Left ventricle myocardium inferior (tissue), 1 donor: Measurements from ENCODE around the gene ASB18. TPM values are rescaled to one million over a fixed set of nuclear protein-coding genes. Genes with fewer than 3 reads are reported as not detected.

Source experiments
- DNase-seq: peaks from one replicate; pipeline ENCODE4 v3.0.0-alpha.2; 2020
- H3K27ac ChIP-seq: fragments of 200-600 bp; replicated peaks from 2 replicates; pipeline ENCODE4 v1.8.0; 2021
- H3K27me3 ChIP-seq: fragments of 200-600 bp; 2 replicates; pipeline ENCODE4 v1.8.0; 2021; ENCODE audit warnings: low read depth
- H3K36me3 ChIP-seq: fragments of 200-600 bp; 2 replicates; pipeline ENCODE4 v1.8.0; 2021
- H3K4me1 ChIP-seq: fragments of 200-600 bp; 2 replicates; pipeline ENCODE4 v1.8.0; 2021
- H3K4me3 ChIP-seq: fragments of 200-600 bp; 2 replicates; pipeline ENCODE4 v1.8.0; 2021; ENCODE audit warnings: mild to moderate bottlenecking, moderate library complexity
- H3K9me3 ChIP-seq: fragments of 200-600 bp; replicated peaks from 2 replicates; pipeline ENCODE4 v1.8.0; 2021
- intact Hi-C: fragments of 100-400 bp; cut with micrococcal nuclease; formaldehyde crosslinking; loops from one replicate; pipeline ENCODE4 v1.11.0; 2022
- total RNA-seq: library from RNA; stranded (reverse); fragmentation: NEBNext Ultra II Directional; extraction: Animal tissue kit (Norgen Biotek cat#: 25700); gene quantifications from one replicate; pipeline ENCODE4 v1.2.1, GENCODE V29; 2021
- TF ChIP-seq, protein P1 (sequence below): fragments of 200-600 bp; IDR thresholded peaks from 2 replicates; pipeline ENCODE4 v1.8.0; 2021; ENCODE audit warnings: antibody characterized with exemption, mild to moderate bottlenecking, borderline replicate concordance
- donor health status: DM: no; HTN: yes; CAD: no; lungs with severe emphysema.

Gene ASB18
- total RNA-seq, 1 donor from 2014 or later: 11.3 TPM

DNA sequence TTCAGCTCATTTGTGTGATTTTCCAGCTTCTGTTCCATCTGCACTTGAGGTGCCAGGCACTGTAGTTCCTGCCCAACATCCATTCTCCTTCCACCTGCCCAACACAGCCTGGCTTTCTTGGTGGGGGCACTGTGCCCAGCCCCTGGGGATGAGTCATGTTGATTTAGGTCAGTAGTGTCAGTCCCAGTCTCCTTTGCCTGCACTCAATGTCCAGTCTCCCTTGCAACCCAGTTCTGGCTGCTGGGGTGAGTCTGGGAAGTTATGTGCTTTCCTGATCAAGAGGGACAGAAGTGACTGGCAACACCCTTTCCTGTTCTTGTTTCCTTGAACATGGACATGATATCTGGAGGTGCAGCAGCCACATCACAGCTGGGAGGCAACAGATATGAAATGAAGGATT is 1.5 kb upstream of the ASB18 start:
- peaks cover 28% of the 10 kb centered on the region for H3K27me3 ChIP-seq
- peaks cover 7% of the 10 kb centered on the region for H3K9me3 ChIP-seq
- DNase-seq: no peak
- intact Hi-C loops: no loop called here
- no peaks in the 10 kb centered on the region for H3K36me3 ChIP-seq
- TF ChIP-seq, protein P1, sequence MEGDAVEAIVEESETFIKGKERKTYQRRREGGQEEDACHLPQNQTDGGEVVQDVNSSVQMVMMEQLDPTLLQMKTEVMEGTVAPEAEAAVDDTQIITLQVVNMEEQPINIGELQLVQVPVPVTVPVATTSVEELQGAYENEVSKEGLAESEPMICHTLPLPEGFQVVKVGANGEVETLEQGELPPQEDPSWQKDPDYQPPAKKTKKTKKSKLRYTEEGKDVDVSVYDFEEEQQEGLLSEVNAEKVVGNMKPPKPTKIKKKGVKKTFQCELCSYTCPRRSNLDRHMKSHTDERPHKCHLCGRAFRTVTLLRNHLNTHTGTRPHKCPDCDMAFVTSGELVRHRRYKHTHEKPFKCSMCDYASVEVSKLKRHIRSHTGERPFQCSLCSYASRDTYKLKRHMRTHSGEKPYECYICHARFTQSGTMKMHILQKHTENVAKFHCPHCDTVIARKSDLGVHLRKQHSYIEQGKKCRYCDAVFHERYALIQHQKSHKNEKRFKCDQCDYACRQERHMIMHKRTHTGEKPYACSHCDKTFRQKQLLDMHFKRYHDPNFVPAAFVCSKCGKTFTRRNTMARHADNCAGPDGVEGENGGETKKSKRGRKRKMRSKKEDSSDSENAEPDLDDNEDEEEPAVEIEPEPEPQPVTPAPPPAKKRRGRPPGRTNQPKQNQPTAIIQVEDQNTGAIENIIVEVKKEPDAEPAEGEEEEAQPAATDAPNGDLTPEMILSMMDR: no peak
- no peak overlapping the region for H3K4me3 ChIP-seq
- peaks cover 13% of the 10 kb centered on the region for H3K4me1 ChIP-seq
- H3K27ac ChIP-seq: no peak overlapping the region

DNA sequence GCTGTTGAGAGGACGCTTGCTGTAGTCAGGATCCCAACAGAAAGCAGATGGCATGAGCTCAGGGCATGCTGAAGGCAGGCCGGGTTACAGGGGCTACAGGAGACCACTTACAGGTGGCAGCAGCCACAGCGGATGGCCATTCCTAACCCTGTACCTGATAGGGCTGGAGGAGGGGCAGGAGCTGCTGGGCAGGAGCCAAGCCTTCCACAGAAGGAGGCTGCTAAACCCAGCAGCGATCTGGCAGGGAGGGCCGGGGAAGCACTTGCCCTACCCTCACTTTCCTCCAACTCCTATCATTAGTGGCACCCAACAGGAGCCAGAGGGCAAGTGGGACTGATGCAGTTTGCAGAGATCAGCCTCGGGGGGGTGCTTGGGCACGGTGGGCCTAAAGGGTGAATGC is 2.0 kb downstream of the ASB18 start:
- intact Hi-C loops: no loop called here
- H3K27ac ChIP-seq: peak overlapping the region; percentile 80
- TF ChIP-seq, protein P1: no peak
- peak; percentile 58 for DNase-seq
- no peaks in the 10 kb centered on the region for H3K9me3 ChIP-seq
- H3K4me3 ChIP-seq: peak overlapping the region; percentile 67
- H3K4me1 ChIP-seq: peaks cover 38% of the 10 kb centered on the region
- peaks cover 30% of the 10 kb centered on the region for H3K27me3 ChIP-seq
- no peaks in the 10 kb centered on the region for H3K36me3 ChIP-seq

DNA sequence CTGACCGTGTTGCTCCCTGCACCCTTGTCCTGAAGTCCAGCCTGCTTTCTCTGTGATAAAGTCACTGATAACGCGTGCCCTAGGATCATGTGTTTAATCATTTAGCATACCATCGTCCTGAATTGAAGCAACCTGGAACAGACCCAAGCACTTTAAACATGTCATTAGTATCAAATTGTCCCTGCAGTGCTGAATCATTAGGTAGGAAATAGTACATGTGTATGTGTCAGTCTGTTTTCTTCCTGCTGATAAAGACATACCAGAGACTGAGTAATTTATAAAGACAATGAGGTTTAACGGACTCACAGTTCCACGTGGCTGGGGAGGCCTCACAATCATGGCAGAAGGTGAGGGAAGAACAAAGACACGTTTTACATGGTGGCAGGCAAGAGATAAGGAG is 2.8 kb downstream of the ASB18 start:
- intact Hi-C loops: no loop called here

DNA sequence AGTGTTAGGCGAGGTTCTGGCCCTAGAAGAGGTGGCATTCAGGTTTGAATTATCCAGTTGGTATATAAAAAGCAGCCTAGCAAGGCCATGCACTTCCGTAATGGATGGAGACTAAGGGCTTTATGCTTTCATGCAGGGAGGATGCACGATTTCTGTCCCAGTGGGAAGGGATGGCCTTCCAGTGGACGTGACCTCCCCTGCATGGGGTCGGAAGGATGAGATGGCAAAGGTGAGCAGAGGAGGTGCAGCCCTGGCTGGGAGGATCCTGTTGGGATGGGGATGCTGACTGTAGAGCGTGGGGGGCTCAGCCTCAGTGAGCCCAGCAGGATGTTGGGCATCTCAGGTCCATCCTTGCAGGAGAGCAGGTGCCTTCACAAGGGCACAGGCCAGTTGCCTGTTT is 4.8 kb downstream of the ASB18 start:
- H3K9me3 ChIP-seq: no peaks in the 10 kb centered on the region
- H3K4me3 ChIP-seq: no peak overlapping the region
- intact Hi-C loops: no loop called here
- H3K4me1 ChIP-seq: peaks cover 30% of the 10 kb centered on the region
- H3K27me3 ChIP-seq: peaks cover 30% of the 10 kb centered on the region
- no peak for DNase-seq
- no peaks in the 10 kb centered on the region for H3K36me3 ChIP-seq
- H3K27ac ChIP-seq: no peak overlapping the region
- TF ChIP-seq, protein P1: no peak

More for the DNA sequence above, 2.8 kb downstream of the ASB18 start:
- TF ChIP-seq, protein P1: no peak
- Histone ChIP-seq H3K36me3 (no peaks in the 10 kb centered on the region), H3K27ac (peak overlapping the region; percentile 80), H3K9me3 (no peaks in the 10 kb centered on the region), H3K4me1 (peaks cover 38% of the 10 kb centered on the region), H3K4me3 (peak overlapping the region; percentile 67), H3K27me3 (peaks cover 30% of the 10 kb centered on the region)
- DNase-seq: no peak

DNA sequence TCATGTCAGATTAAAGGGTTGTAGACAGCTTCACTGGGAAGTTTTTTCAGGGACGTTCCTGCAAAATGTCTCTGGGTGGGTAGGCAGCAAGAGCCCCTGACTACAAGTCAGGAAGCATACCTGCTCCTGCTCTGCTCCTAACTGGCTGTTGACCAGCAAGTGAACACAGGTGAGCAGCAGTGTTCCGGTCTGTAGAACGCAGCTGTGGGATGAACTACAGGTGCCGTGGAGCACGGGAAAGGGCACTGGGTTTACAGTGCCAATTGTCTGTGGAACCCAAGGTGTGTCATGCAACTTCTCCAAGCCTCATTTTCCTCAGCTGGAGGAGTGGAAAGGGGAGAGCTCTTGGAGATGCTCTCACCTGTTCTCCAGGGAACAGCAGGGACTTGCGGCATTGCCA is 6.6 kb downstream of the ASB18 start:
- Histone ChIP-seq H3K4me1 (peaks cover 30% of the 10 kb centered on the region), H3K36me3 (no peaks in the 10 kb centered on the region), H3K27me3 (peaks cover 28% of the 10 kb centered on the region), H3K27ac (no peak overlapping the region), H3K4me3 (no peak overlapping the region), H3K9me3 (no peaks in the 10 kb centered on the region)
- intact Hi-C loops: no loop called here
- TF ChIP-seq, protein P1: no peak
- no peak for DNase-seq

DNA sequence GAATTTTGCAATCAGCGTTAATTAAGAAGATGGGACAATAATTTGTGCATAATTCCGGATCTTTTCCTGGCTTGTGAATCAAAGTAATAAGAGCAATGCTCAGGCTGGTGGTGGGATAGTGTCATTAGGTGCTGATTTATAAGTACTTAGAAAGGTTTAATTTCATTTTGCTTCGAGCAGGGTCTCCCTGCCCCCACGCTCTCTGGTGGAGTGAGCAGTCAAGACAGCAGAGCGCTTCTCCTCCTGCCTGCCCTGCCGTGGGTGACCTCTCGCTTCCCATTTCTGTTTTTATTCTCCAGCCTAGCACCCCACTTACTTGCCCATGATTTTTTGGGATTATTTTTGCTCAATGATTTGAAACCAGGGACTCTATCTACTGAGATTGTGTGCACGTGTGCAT is 7.1 kb downstream of the ASB18 start:
- DNase-seq: no peak
- Histone ChIP-seq H3K9me3 (no peaks in the 10 kb centered on the region), H3K27ac (no peak overlapping the region), H3K4me1 (peaks cover 30% of the 10 kb centered on the region), H3K4me3 (no peak overlapping the region), H3K27me3 (peaks cover 24% of the 10 kb centered on the region), H3K36me3 (no peaks in the 10 kb centered on the region)
- TF ChIP-seq, protein P1: no peak
- intact Hi-C loops: no loop called here
